Esophagus (tissue), 2 donors: ENCODE data around the gene HLCS. TPM values are rescaled to one million over a fixed set of nuclear protein-coding genes. Genes with fewer than 3 reads are reported as not detected.

Experiments
- H3K27ac ChIP-seq, 2 donors: one replicate each; pipeline ENCODE4 v1.5.1; 2013; ENCODE audit warnings: low read depth in 2 of 2, mild to moderate bottlenecking in 2 of 2, inconsistent platforms in 1 of 2, low read length in 1 of 2, moderate library complexity in 1 of 2
- H3K27me3 ChIP-seq, 2 donors: one replicate each; pipeline ENCODE4 v1.6.1; 2013; ENCODE audit warnings: low read length in 2 of 2, control low read depth in 1 of 2, mild to moderate bottlenecking in 1 of 2; ENCODE audit not compliant: insufficient read depth in 2 of 2, control insufficient read depth in 1 of 2
- H3K36me3 ChIP-seq, 2 donors: one replicate each; pipeline ENCODE4 v1.6.1; 2013; ENCODE audit warnings: low read length in 1 of 2; ENCODE audit not compliant: control insufficient read depth in 2 of 2, insufficient read depth in 2 of 2
- H3K4me1 ChIP-seq, 2 donors: one replicate each; pipeline ENCODE4 v1.6.1; 2013; ENCODE audit warnings: low read length in 1 of 2; ENCODE audit not compliant: control insufficient read depth in 2 of 2, insufficient read depth in 2 of 2
- H3K4me3 ChIP-seq, 2 donors: one replicate each; pipeline ENCODE4 v1.5.1; 2013; ENCODE audit warnings: low read length in 2 of 2, mild to moderate bottlenecking in 2 of 2, low read depth in 1 of 2, moderate library complexity in 1 of 2
- H3K9me3 ChIP-seq, 2 donors: one replicate each; pipeline ENCODE4 v1.6.1; 2013; ENCODE audit warnings: mild to moderate bottlenecking in 2 of 2, low read depth in 1 of 2, low read length in 1 of 2, moderate library complexity in 1 of 2; ENCODE audit not compliant: control insufficient read depth in 2 of 2, insufficient read depth in 1 of 2
- WGBS, 2 donors: extraction: QIAGEN DNeasy Blood & Tissue Kit; methylation state at CpG; one replicate each; pipeline ENCODE4 v1.1.7; 2013; 5-methylcytosine and 5-hydroxymethylcytosine counted together
- polyA plus RNA-seq, 2 donors: library from polyadenylated mRNA; stranded (reverse); fragments of 200-250 nt; gene quantifications; one replicate each; pipeline ENCODE4 v1.2.3, GENCODE V29; 2013
- donor health status: healthy with polysubstance abuse.
- donor health status: Bipolar disorder and iron deficiency.

Gene HLCS
- polyA plus RNA-seq, 2 donors = 3.9 to 4.8 TPM

- Histone ChIP-seq H3K27me3 (no peaks in the 10 kb centered on the region), H3K27ac (no peak overlapping the region), H3K9me3 (no peaks in the 10 kb centered on the region), H3K4me3 (no peak overlapping the region), H3K4me1 (no peaks in the 10 kb centered on the region), H3K36me3 (no peaks in the 10 kb centered on the region)
- WGBS, 2 donors = 83 to 89% methylated on average over 1 of the region's 1 CpG
Observed at GRCh38 chr21:36968976-36969375, 2.5 kb upstream of the HLCS start.

- 90 to 94% methylated on average over 4 of the region's 4 CpGs for WGBS, 2 donors
- H3K36me3 ChIP-seq = no peaks in the 10 kb centered on the region
- H3K27ac ChIP-seq = no peak overlapping the region
- no peaks in the 10 kb centered on the region for H3K27me3 ChIP-seq
- no peak overlapping the region for H3K4me3 ChIP-seq
- no peaks in the 10 kb centered on the region for H3K9me3 ChIP-seq
- H3K4me1 ChIP-seq = no peaks in the 10 kb centered on the region
Observed at GRCh38 chr21:36968414-36968813, 1.9 kb upstream of the HLCS start.

- Histone ChIP-seq H3K27me3 (no peaks in the 10 kb centered on the region), H3K27ac (peak overlapping the region; percentile 65 to 90), H3K4me3 (peak overlapping the region; percentile 40 to 65), H3K9me3 (no peaks in the 10 kb centered on the region), H3K36me3 (no peaks in the 10 kb centered on the region), H3K4me1 (no peaks in the 10 kb centered on the region)
- WGBS, 2 donors = 15 to 16% methylated on average over 31 to 32 of the region's 34 CpGs
Observed at GRCh38 chr21:36966821-36967768, 626 bp upstream of the HLCS start.

- 21 to 42% methylated on average over 10 of the region's 10 CpGs for WGBS, 2 donors
- Histone ChIP-seq H3K9me3 (no peaks in the 10 kb centered on the region), H3K4me1 (no peaks in the 10 kb centered on the region), H3K27me3 (no peaks in the 10 kb centered on the region), H3K4me3 (peak overlapping the region; percentile 65 to 67), H3K27ac (peak overlapping the region; percentile 84 to 90), H3K36me3 (peaks cover 0 to 3% of the 10 kb centered on the region in 2 donors)
Observed at GRCh38 chr21:36965720-36966065, 776 bp downstream of the HLCS start.

- no peak overlapping the region for H3K4me3 ChIP-seq
- WGBS, 2 donors = 81 to 84% methylated on average over 8 of the region's 8 CpGs
Observed at GRCh38 chr21:36964827-36965719, 1.4 kb downstream of the HLCS start.

GRCh38 chr21:36964398-36964797 is 2.1 kb downstream of the HLCS start:
- Histone ChIP-seq H3K27me3 (no peaks in the 10 kb centered on the region), H3K36me3 (peaks cover 0 to 5% of the 10 kb centered on the region in 2 donors), H3K4me3 (no peak overlapping the region), H3K27ac (no peak overlapping the region), H3K4me1 (peaks cover 0 to under 1% of the 10 kb centered on the region in 2 donors), H3K9me3 (no peaks in the 10 kb centered on the region)
- WGBS, 2 donors = 91 to 94% methylated on average over 4 of the region's 4 CpGs

More at GRCh38 chr21:36964827-36965719, 1.4 kb downstream of the HLCS start:
- Histone ChIP-seq H3K36me3 (peaks cover 0 to 5% of the 10 kb centered on the region in 2 donors), H3K27me3 (no peaks in the 10 kb centered on the region), H3K4me1 (no peaks in the 10 kb centered on the region), H3K27ac (no peak overlapping the region), H3K9me3 (no peaks in the 10 kb centered on the region)

- WGBS, 2 donors = 90 to 93% methylated on average over 11 of the region's 11 CpGs
- no peaks in the 10 kb centered on the region for H3K9me3 ChIP-seq
- H3K27me3 ChIP-seq = no peaks in the 10 kb centered on the region
Observed at GRCh38 chr21:36962098-36962780, 4.2 kb downstream of the HLCS start.

GRCh38 chr21:36960676-36961284 is 5.7 kb downstream of the HLCS start:
- Histone ChIP-seq H3K27ac (no peak overlapping the region), H3K27me3 (no peaks in the 10 kb centered on the region), H3K36me3 (peaks cover 0 to 5% of the 10 kb centered on the region in 2 donors), H3K4me3 (no peak overlapping the region), H3K4me1 (peaks cover 0 to 6% of the 10 kb centered on the region in 2 donors), H3K9me3 (no peaks in the 10 kb centered on the region)
- WGBS, 2 donors = 95 to 96% methylated on average over 8 of the region's 8 CpGs

More at GRCh38 chr21:36962098-36962780, 4.2 kb downstream of the HLCS start:
- H3K36me3 ChIP-seq = peaks cover 0 to 5% of the 10 kb centered on the region in 2 donors
- peaks cover 0 to 6% of the 10 kb centered on the region in 2 donors for H3K4me1 ChIP-seq
- no peak overlapping the region for H3K27ac ChIP-seq
- no peak overlapping the region for H3K4me3 ChIP-seq
